ENCODE measurements around the gene TRIM47.

Gene TRIM47

GRCh38 chr17:75908201-75908600 is 29.8 kb upstream of the TRIM47 start:
- no peak for DNase-seq (ENCODE audit: low spot score)

DNA sequence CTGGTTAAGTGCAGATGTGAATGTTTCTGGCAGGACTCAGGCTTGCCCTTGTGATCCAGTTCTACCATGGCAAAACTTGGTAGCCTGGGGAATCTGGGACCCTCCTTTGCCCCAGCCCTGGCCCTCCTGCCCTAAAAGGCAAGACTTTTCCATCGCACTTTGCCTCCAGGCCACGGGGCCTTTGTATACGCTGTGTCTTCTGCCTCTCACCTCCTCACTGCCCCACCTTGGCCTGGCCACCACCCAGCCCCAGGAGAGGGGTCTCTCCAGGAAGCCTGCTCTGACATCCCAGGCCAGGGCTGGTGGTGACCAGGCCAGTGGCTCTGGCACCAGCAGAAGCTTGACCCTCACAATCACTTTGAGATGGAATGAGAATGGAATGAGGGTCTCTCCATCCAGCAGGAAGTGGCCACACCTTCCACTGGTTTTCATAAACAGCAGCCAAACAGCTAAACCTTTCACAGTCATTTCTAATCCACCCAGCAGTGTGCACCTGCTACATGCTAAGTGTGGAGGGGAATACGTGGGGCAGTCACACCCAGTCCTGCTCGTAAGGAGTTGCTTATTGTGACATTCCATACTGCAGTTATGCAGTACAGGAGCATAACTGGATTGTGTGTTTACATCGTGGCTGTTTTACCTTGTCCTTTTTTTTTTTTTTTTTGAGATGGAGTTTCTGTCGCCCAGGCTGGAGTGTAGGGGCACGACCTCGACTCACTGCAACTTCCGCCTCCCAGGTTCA is 27.9 kb upstream of the TRIM47 start:
- DNase-seq (ENCODE audit: low spot score), result no peak

- DNase-seq (ENCODE audit: low spot score), result peak; percentile 99
Measured at GRCh38 chr17:75904749-75905521, 26.6 kb upstream of the TRIM47 start, which contains the start of gene MRPL38. TSS of gene MRPL38 (minus strand) at chr17:75904884. CDS start at chr17:75904875, 9 bp downstream.

DNA sequence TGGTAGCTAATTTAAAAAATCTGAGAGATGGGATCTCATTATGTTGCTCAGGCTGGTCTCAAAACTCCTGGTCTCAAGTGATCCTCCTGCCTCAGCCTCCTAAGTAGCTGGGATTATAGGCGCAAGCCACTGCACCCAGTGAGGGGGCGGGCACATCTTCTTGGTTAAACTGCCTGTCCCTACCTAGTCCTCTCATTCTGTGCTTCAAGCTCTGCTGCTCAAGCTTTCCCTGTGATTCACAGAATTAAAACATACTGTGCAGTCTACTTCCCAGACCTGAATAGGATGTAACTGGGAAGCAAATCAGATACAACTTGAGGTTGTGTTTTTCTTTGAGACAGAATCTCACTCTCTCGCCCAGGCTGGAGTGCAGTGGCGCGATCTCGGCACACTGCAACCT is 24.0 kb upstream of the TRIM47 start:
- no peak for DNase-seq (ENCODE audit: low spot score)

GRCh38 chr17:75901727-75902126 is 23.3 kb upstream of the TRIM47 start:
- no peak for DNase-seq (ENCODE audit: low spot score)

DNA sequence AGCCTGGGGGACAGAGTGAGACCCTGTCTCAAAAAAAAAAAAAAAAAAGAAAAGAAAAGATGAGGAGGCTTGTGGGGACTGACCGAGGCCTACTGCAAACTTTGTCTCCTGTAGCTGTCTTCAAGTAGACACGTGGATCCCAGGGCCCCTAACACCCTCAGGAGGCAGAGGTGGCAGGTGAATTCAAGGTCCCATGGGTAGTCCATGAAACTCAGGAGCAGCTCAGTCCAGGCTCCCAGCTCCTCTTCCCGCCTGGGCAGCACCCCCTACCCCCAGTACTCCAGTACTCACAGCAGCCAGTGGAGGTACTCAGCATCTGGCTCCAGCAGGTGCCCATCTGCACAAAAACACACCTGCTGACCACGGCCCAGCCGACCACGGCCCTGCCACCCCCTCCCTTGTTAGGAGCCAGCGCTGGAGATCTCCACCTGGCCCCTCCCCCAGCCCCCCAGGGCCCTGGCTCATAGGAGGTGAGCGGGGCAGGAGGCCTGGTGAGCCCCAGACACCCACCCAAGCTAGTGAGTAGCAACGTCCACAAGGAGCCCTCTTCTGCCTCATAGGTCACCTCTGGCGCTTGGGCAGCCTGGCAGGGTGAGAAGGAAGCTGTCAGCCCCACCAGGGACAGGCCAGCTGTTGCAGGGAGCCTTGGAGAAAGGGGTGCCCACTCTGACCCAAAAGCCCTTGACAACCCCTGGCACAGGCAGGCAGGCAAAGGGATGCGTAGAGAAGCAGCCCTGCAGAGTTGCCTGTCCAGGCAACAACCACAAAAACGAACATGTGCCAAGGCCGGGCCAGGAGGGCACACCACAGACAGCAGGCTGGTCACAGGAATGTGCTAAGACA is 22.5 kb upstream of the TRIM47 start:
- no peak for DNase-seq (ENCODE audit: low spot score)

GRCh38 chr17:75899767-75900468 is 21.5 kb upstream of the TRIM47 start:
- no peak for DNase-seq (ENCODE audit: low spot score)

- no peak for DNase-seq (ENCODE audit: low spot score)
Measured at GRCh38 chr17:75899353-75899752, 21.0 kb upstream of the TRIM47 start.

DNA sequence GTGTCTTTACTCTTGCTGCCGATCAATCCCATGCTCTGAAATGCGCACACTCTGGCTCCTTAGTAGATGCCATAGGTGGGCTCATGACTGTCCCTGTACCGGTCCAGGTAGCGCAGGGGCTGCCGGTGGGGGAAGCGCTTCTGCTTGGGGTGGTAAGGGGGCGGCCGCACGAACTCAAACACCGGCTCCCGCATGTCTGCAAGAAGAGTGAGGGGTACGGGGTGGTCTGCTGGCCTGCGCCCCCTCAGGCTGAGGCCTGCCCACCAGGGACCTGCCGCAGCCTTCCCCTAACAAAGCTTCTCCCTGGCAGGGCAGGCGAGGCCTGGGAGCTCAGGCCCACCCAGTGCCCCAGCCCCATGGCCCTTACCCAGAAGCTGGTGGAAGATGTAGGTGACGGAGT is 20.4 kb upstream of the TRIM47 start:
- DNase-seq (ENCODE audit: low spot score), result no peak

- DNase-seq (ENCODE audit: low spot score), result no peak
Measured at GRCh38 chr17:75898065-75898464, 19.7 kb upstream of the TRIM47 start.

DNA sequence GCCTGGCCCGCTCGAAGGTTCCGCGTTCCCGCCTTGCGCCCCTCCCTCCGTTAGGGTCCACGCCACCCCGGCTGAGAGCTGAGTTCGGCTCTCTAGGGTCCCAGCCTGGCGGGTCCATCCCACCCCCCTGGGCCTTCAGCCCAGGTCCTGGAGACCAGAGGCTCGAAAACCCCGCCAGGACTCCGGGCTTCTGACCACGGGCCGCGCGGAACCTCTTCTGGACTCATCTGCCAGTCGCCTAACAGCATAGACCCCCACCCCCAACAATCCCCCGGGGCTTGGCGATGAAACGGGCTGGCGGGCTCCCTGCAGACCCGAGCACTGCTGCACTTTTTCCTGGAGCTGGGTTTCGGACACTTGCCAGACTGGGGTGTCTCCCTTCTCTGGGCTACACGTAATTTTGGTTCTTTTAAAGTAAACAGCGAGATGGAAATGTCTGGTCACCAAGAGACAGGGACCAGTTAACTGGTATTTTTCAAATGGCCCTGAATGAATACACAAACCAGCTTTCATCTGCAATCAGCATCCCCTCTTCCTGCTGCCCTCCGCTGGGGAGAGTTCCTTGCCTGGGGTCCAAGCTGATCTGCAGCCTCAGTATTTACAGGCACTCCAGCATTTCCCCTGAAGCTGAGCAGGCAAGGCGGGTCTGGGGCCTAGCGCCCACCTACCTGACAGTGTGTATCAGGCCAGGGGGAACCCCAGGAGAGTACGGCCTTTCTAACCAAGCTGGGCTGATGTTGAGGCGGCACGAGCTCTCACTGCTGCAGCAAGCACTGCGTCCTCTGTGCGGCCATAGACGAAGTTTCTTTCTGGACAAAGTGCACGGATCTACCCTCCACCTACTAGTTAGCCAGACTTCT is 19.0 kb upstream of the TRIM47 start:
- no peak for DNase-seq (ENCODE audit: low spot score)

GRCh38 chr17:75896415-75897159 is 18.2 kb upstream of the TRIM47 start, which contains the start of gene TRIM65:
TSS of gene TRIM65 (minus strand) at chr17:75896951. CDS start at chr17:75896937, 14 bp downstream.
- peak; percentile 94 for DNase-seq (ENCODE audit: low spot score)

DNA sequence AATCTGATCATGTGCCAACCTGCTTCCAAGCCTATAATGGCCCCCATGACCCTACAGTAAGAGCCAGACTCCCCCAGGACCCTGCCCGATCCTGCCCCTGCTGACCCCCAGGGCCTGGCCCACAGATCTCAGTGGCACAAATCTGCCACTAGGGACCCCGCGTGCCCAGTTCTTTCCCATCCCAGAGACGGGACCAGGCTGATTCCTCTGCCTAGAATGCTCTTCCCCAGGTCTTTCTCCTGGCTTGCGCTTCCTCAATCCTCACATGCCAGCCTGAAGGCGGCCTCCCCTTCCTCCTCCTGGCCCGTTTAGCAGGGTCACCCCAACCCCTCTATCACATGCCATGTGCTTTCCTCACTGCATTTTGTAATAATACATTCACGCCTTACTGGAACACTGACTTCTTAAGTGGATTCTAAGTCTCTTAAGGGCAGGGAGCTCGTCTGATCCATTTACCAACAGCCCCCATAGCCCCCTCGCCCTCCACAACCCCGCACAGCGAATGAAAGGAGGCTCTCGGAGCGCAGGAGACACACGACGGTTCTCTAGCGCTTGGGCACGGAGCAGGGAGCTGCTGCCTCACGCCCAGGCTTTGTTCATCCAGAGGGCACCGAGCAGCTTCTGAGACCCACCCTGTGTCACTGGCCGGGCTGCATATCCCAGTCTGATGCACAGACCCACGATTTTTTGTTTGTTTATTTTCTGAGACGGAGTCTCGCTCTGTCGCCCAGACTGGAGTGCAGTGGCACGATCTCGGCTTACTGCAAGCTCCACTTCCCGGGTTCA is 17.2 kb upstream of the TRIM47 start:
- DNase-seq (ENCODE audit: low spot score), result peak; percentile 80

DNA sequence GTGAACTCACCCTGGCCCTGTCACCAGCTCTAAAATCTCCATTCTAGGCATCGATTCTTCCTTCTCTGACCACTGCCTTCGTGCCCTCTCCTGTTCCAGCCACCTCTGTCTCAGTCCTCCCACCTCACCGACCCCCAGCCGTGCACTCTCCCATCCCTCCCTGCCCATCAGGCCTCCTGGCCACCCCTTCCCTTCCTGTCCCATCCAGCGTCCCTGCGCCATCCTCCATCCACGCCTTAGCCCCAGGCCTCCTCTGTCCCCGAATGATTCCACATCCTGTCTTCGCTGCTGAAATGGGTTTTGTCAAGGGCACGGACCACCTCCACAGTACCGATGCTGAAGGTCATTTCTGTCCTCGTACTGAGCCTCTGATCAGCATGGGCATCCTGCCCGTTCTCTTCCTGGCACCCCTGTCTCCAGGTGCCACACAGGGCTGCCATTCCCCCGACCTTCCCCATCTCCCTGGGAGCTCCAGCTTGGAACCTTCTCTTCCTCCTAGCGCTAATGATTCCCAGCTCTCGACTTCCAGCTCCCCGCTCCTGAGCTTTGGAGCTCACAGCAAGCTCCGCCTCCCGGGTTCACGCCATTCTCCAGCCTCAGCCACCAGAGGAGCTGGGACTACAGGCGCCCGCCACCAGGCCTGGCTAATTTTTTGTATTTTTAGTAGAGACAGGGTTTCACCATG is 15.8 kb upstream of the TRIM47 start:
- no peak for DNase-seq (ENCODE audit: low spot score)

GRCh38 chr17:75893305-75894048 is 15.1 kb upstream of the TRIM47 start:
- DNase-seq (ENCODE audit: low spot score), result no peak

GRCh38 chr17:75892556-75893224 is 14.3 kb upstream of the TRIM47 start:
- DNase-seq (ENCODE audit: low spot score), result no peak
